T-helper 1 cell treated with Interleukin-12 subunit alpha and Interleukin-12 subunit beta and Interleukin-4 antibody, amounts not matched to agents 30 ng/mL and 1 ng/mL, for 36 hours (primary cell): ENCODE measurements around the gene SRSF7. TPM values are rescaled to one million over a fixed set of nuclear protein-coding genes. Genes with fewer than 3 reads are reported as not detected.
"Not testable (repeated sequence)": the region's sequence is repeated elsewhere in the genome, so short reads cannot be mapped to it uniquely, and the experiment has no call there.

ENCODE experiments used
- intact Hi-C: fragments of 100-400 bp; cut with micrococcal nuclease; formaldehyde crosslinking; loops from one replicate; pipeline ENCODE4 v1.15.1; 2024
- total RNA-seq: library from RNA; stranded (reverse); gene quantifications from 2 replicates; pipeline ENCODE4 v1.2.3, GENCODE V29; 2022

Gene SRSF7
- total RNA-seq, 1 donor from 2014 or later: 272 TPM

- intact Hi-C loops: loop anchor here (2.0 kb wide), 1 partner anchor 14 kb away; no protein-coding TSS in a partner anchor
These were observed 42.7 kb downstream of the SRSF7 start for GRCh38 chr2:38708491-38708890.

DNA sequence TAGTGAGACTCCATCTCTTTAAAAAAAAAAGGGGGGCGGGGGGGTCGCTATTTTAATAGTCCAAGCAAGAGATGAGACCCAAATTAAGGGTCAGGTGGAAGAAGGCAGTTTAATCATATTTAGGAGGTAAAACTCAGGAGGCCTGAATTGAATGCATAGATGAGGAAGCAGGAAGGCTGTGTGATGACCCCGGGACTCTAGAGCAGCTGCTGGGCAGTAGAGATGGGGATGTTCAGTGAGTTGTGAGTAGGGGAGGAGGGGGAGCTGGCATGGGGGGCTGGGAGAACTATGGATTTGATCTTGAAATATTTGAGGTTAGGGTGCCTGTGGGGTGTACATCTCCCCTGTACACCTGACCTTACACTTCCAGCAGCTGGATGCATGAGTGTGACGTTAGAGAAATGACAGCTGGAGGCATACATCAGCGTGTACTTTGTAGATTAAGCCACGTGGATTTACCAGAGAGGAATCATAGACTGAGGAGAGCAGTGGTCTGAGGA lies 44.3 kb downstream of the SRSF7 start:
- intact Hi-C loops: no loop called here

- intact Hi-C loops: no loop called here
These were observed 46.5 kb downstream of the SRSF7 start for GRCh38 chr2:38704664-38705063.

DNA sequence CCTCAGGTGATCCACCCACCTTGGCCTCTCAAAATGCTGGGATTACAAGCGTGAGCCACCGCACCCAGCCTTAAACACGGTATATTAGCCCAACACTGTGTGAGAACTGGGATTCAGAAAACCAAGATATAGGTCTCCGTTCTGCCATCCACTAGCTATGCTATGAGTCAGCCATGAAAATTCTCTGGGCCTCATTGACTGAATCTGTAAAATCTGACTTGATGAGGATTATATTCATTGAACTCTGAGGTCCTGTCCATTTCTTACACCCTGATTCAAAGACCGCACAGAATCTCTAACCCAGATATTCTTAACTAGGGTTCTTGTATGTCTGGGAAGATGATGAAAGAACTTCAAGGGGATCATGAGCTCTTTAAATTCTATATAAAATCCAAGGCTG lies 47.8 kb downstream of the SRSF7 start:
- intact Hi-C loops: not testable (repeated sequence)

- intact Hi-C loops: no loop called here
These were observed 48.7 kb downstream of the SRSF7 start for GRCh38 chr2:38702413-38702812.

GRCh38 chr2:38701542-38701941 lies 49.6 kb downstream of the SRSF7 start:
- intact Hi-C loops: loop anchor here (1.0 to 2.0 kb wide), 4 partner anchors 8 to 49 kb away; partner anchors contain the start of gene SRSF7

DNA sequence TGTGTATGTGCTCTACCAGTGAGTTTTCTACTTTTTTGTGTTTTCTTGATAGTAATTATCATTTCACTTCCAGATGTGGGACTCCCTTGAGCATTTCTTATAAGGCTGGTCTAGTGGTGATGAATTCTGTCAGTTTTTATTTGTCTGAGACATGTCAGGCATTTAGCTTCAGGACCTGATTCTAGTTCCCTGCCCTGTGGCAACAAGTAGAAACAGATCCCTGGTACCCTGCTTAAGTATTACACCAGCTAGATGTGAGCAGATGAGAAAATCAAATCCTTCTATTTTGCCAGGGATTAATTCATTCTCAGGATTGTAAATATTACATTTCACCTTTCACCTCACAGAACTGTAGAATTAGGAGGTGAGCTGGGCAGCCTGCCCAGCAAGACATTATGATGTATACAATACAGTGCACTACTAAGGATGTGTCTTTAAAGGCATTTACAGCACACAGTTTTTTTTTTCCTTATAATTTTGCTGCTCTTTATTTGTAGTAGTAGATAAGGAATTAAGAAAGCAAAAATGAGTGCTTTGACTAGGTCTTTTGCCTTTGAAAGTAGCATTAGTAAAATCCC lies 50.2 kb downstream of the SRSF7 start:
- intact Hi-C loops: loop anchor here (1.0 to 2.0 kb wide), 6 partner anchors 8 to 98 kb away; partner anchors contain the start of gene SRSF7

DNA sequence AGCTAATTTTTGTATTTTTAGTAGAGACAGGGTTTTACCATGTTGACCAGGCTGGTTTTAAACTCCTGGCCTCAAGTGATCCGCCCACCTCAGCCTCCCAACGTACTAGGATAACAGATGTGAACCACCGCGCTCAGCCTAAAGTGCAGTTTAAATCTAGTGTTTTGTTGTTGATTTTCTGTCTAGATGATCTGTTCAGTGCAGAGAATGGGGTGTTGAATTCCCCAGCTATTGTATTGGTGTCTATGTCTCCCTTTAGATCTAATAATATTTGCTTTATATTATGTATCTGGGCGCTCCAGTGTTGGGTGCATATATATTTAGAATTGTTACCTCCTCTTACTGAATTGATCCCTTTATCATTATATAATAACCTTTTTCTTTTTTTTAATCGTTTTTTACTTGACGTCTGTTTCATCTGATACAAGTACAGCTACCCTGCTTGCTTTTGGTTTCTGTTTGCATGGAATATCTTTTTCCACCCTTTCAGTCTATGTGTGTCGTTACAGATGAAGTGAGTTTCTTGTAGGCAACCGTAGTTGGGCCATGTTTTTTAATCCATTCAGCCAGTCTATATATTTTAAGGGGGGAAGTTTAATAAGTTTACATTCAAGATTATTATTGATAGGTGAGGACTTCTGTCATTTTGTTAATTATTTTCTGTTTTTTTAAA lies 50.9 kb downstream of the SRSF7 start:
- intact Hi-C loops: loop anchor here (1.0 to 2.0 kb wide), 4 partner anchors 23 to 97 kb away; partner anchors contain the start of gene SRSF7

DNA sequence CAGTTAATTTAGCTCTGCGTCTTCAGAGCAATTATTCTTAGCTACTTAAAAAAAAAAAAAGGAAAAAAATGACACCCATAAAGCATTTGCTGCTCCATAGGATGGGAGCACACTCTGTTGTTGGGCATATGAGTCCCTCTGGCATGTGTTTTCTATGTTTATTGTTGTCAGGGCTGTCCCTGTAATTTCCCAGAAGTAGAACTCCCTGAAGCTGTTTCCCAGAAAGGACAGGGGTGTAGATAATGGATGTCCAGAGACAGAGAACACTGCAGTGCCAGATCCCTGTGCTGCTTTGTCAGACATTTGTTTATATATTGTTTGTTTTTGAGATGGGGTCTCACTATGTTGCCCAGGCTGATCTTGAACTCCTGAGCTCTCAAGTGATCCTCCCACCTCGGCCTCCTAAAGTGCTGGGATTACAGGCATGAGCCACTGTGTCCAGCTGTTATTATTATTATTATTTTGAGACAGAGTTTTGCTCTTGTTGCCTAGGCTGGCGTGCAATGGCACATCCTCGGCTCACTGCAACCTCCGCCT lies 52.6 kb downstream of the SRSF7 start:
- intact Hi-C loops: no loop called here

DNA sequence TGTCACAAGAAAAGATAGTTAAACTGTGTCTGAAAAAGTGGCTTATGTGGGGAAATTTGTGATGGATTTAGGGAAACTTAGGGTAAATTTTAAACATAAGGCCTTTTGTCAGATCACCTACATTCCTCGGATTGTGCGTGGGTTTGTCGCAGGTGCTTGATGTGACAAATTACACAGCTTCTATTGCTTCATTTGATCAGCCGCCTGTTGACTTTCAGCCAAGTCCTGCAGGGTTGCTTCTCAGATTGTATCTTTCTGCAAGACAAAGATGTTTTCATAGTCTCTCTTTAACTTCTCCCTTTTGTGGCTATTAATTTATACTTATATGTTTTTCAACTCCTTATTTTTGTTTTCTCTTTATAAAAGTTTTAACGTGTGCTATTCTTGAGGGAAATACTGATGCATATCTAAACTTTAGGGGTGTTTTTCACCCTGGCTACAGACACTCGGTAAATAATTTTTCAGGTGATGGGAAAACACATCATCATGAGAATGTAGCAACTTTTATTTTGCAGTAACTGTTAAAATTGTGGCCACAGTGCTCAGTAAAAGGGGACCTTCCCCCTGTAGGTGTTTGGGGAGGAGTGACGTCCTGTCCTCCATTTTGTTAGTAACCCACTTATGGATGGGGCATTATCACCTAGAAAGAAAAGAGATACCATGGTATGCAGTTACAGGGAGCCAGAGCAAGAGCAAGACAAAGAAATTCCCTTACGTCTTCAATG lies 53.9 kb downstream of the SRSF7 start:
- intact Hi-C loops: no loop called here

Other genes with a start within 250 kb of the SRSF7 start
- gene HNRNPLL, start 148.4 kb downstream of the SRSF7 start, total RNA-seq: 75.3 and 80.2 TPM in 2 replicates
- 52.4 and 57.6 TPM in 2 replicates for gene GALM, start 85.2 kb downstream of the SRSF7 start, total RNA-seq
- 15.7 and 18.3 TPM in 2 replicates for gene GEMIN6, start 26.8 kb upstream of the SRSF7 start, total RNA-seq
- 17.7 and 20.0 TPM in 2 replicates for gene DHX57, start 124.6 kb upstream of the SRSF7 start, total RNA-seq
- gene MORN2, start 124.6 kb upstream of the SRSF7 start, total RNA-seq: 1.7 and 1.8 TPM in 2 replicates
- 0.12 TPM in 1 of 2 replicates, not detected in the other for gene ARHGEF33, start 138.5 kb upstream of the SRSF7 start, total RNA-seq